HUDEP-2 (cell line): Measurements from ENCODE around the gene PRC1.

ENCODE experiments used
- DNase-seq, 76 experiments: peaks; one replicate each; lab custom pipeline; 2025; ENCODE audit not compliant: unreplicated experiment in 76 of 76; lab: John Stamatoyannopoulos, UW

Gene PRC1

GRCh38 chr15:90990446-90990845 is 3.9 kb downstream of the PRC1 start:
- no peak for DNase-seq

GRCh38 chr15:90989040-90989768 is 5.1 kb downstream of the PRC1 start:
- no peak for DNase-seq

GRCh38 chr15:90988296-90988695 is 6.0 kb downstream of the PRC1 start:
- DNase-seq = no peak

- DNase-seq = peak in 1 of 76 experiments; percentile 8
These were observed 6.7 kb downstream of the PRC1 start for GRCh38 chr15:90987561-90988141.

GRCh38 chr15:90986790-90987507 is 7.4 kb downstream of the PRC1 start:
- DNase-seq = no peak

- no peak for DNase-seq
These were observed 12.2 kb downstream of the PRC1 start for GRCh38 chr15:90982135-90982534.

- no peak for DNase-seq
These were observed 12.7 kb downstream of the PRC1 start for GRCh38 chr15:90981681-90982080.

GRCh38 chr15:90979582-90979981 is 14.8 kb downstream of the PRC1 start:
- no peak for DNase-seq

GRCh38 chr15:90974216-90974615 is 20.1 kb downstream of the PRC1 start:
- DNase-seq = no peak

- DNase-seq = no peak
These were observed 22.2 kb downstream of the PRC1 start for GRCh38 chr15:90972133-90972532.

GRCh38 chr15:90970274-90970673 is 24.1 kb downstream of the PRC1 start:
- DNase-seq = peak in 9 of 76 experiments; percentile 5 to 61 (median 19)

GRCh38 chr15:90968434-90968833 is 25.9 kb downstream of the PRC1 start:
- no peak for DNase-seq

- DNase-seq = no peak
These were observed 27.1 kb downstream of the PRC1 start for GRCh38 chr15:90967206-90967605.

- DNase-seq = no peak
These were observed 28.1 kb downstream of the PRC1 start for GRCh38 chr15:90966262-90966661.

- no peak for DNase-seq
These were observed 32.3 kb downstream of the PRC1 start for GRCh38 chr15:90962021-90962420.

GRCh38 chr15:90960298-90961091 is 33.8 kb downstream of the PRC1 start:
- DNase-seq = no peak

GRCh38 chr15:90959894-90960293 is 34.4 kb downstream of the PRC1 start:
- DNase-seq = no peak

GRCh38 chr15:90959028-90959595 is 35.2 kb downstream of the PRC1 start:
- DNase-seq = no peak

- DNase-seq = no peak
These were observed 36.5 kb downstream of the PRC1 start for GRCh38 chr15:90957791-90958190.

GRCh38 chr15:90957031-90957790 is 37.1 kb downstream of the PRC1 start:
- DNase-seq = no peak
